Heart right ventricle (tissue), 16 donors: ENCODE measurements around the gene CPNE7. TPM values are rescaled to one million over a fixed set of nuclear protein-coding genes. Genes with fewer than 3 reads are reported as not detected.

Source experiments
- ATAC-seq, 8 donors: fragments of 200-7000 bp; cut with Tn5 transposase; one replicate each; pipeline ENCODE4 v1.9.1; 2020; ENCODE audit warnings: mild to moderate bottlenecking in 8 of 8, moderate library complexity in 8 of 8, moderate number of reproducible peaks in 1 of 8
- DNase-seq, 2 donors: peaks; one replicate each; pipeline ENCODE4 v3.0.0-alpha.2; 2020
- H3K27ac ChIP-seq, 10 donors: fragments of 200-600 bp; sonication (generic) in 2 of 10; one replicate each; pipeline versions ENCODE4 v1.5.0 to v1.8.0; 2020 to 2022; ENCODE audit warnings: mild to moderate bottlenecking in 3 of 10
- H3K27me3 ChIP-seq, 7 donors: fragments of 200-600 bp; one replicate each; pipeline ENCODE4 v1.8.0; 2021 to 2022; ENCODE audit warnings: mild to moderate bottlenecking in 2 of 7
- H3K36me3 ChIP-seq, 9 donors: fragments of 200-600 bp; sonication (generic) in 1 of 9; one replicate each; pipeline versions ENCODE4 v1.5.0 to v1.8.0; 2020 to 2022; ENCODE audit warnings: mild to moderate bottlenecking in 2 of 9
- H3K4me1 ChIP-seq, 9 donors: fragments of 200-600 bp; sonication (generic) in 1 of 9; one replicate each; pipeline versions ENCODE4 v1.5.0 to v1.8.0; 2020 to 2022; ENCODE audit warnings: mild to moderate bottlenecking in 4 of 9
- H3K4me3 ChIP-seq, 10 donors: fragments of 200-600 bp; sonication (generic) in 2 of 10; one replicate each; pipeline versions ENCODE4 v1.5.0 to v1.8.0; 2020 to 2022; ENCODE audit warnings: mild to moderate bottlenecking in 7 of 10, moderate library complexity in 2 of 10
- H3K9me3 ChIP-seq, 11 donors: fragments of 200-600 bp in 10 of 11; sonication (generic) in 2 of 11; one replicate each; pipeline versions ENCODE4 v1.5.0 to v1.8.0; 2013 to 2022; ENCODE audit warnings: mild to moderate bottlenecking in 2 of 11, control low read depth in 1 of 11, moderate library complexity in 1 of 11
- CTCF ChIP-seq, 9 donors: fragments of 200-600 bp; sonication (generic) in 2 of 9; IDR thresholded peaks; one replicate each; pipeline versions ENCODE4 v1.5.0 to v1.8.0; 2021 to 2022; ENCODE audit warnings: antibody characterized with exemption in 9 of 9, mild to moderate bottlenecking in 5 of 9, moderate library complexity in 1 of 9
- WGBS, 2 donors: extraction: QIAGEN DNeasy Blood & Tissue Kit; methylation state at CpG; one replicate each; pipeline ENCODE4 v1.1.7; 2013; ENCODE audit warnings: inconsistent platforms in 1 of 2; 5-methylcytosine and 5-hydroxymethylcytosine counted together
- intact Hi-C, 10 donors: fragments of 100-400 bp; cut with DNase I; formaldehyde crosslinking; loops; one replicate each; pipeline versions ENCODE4 v1.11.1 to v1.14.2; 2022
- polyA plus RNA-seq, 2 donors: library from polyadenylated mRNA; stranded (reverse); fragments of 200-250 nt; gene quantifications; one replicate each; pipeline ENCODE4 v1.2.3, GENCODE V29; 2013
- total RNA-seq, 10 donors: library from RNA; stranded (reverse); fragmentation: NEBNext Ultra II Directional in 3 of 10; extraction: Animal tissue kit (Norgen Biotek cat#: 25700) in 3 of 10; gene quantifications; one replicate each; pipeline versions ENCODE4 v1.2.1 to v1.2.4, GENCODE V29; 2021 to 2023
- donor health status: Arrhythmogenic right ventricular cardiomyopathy.
- donor health status: ischemic (EF 13 %, LVEDD 7.1; RV severe dilation, severe dysfunction).
- donor health status: healthy with polysubstance abuse.
- donor health status: DM: no; HTN: yes; CAD: no.
- donor health status: DM: no; HTN: no; CAD: no.
- donor health status: ischemic (EF 25% LVEDD 6.9; RV normal size, moderate dysfunction).
- donor health status: ischemic (EF 25% LVEDD 5.7; RV mildly dilated, moderate dysfunction).
- donor health status: healthy.
- donor health status: DM: yes; HTN: yes; CAD: no.
- donor health status: Ischemic cardiomyopathy.
- donor health status: ischemic (EF 35%, LVEDD 5.7; RV mildly dilated, moderate dysfunction).
- donor health status: nonischemic (EF 11% LVEDD 7.7; RV severe dilation, severe dysfunction).
- donor health status: DM: yes; HTN: yes; CAD: no.
- donor health status: PGD.
- donor health status: ischemic (EF 29% LVEDD 5.4; RV normal size, mild dysfunction).
- donor health status: nonischemic (EF 23%, LVEDD 6.1; RV moderate dilation, normal function).

The CPNE7 gene
- total and polyA plus RNA-seq, 12 donors, result 0.16 to 0.33 TPM; not detected in 10

- H3K27me3 ChIP-seq, result peaks cover 0 to 28% (median 18%) of the 10 kb centered on the region in 7 donors
- DNase-seq (no peak), ATAC-seq (peak in 1 of 8 donors; percentile 32)
- H3K4me3 ChIP-seq, result no peak overlapping the region
- H3K9me3 ChIP-seq, result no peaks in the 10 kb centered on the region
- TF ChIP-seq CTCF (IDR thresholded peaks at IDR 0.05), result no peak
- intact Hi-C loops, result no loop called here
- no peak overlapping the region for H3K27ac ChIP-seq
- H3K4me1 ChIP-seq, result peaks cover 0 to 14% (median 7%) of the 10 kb centered on the region in 9 donors
- 86 to 87% methylated on average over 9 of the region's 9 CpGs for whole genome bisulfite sequencing, 2 donors
- H3K36me3 ChIP-seq, result no peaks in the 10 kb centered on the region
Measured at GRCh38 chr16:89606006-89606405, 30.4 kb downstream of the CPNE7 start.

GRCh38 chr16:89607453-89607852, 31.9 kb downstream of the CPNE7 start:
- intact Hi-C loops, result no loop called here
- ATAC-seq, result no peak
- no peak for TF ChIP-seq CTCF (IDR thresholded peaks at IDR 0.05)

GRCh38 chr16:89607937-89608740, 32.6 kb downstream of the CPNE7 start:
- Histone ChIP-seq H3K9me3 (no peaks in the 10 kb centered on the region), H3K4me3 (no peak overlapping the region), H3K27ac (no peak overlapping the region), H3K27me3 (peaks cover 4 to 37% (median 26%) of the 10 kb centered on the region in 7 donors), H3K4me1 (peaks cover 0 to under 1% (median 0%) of the 10 kb centered on the region in 9 donors), H3K36me3 (no peaks in the 10 kb centered on the region)
- no peak for TF ChIP-seq CTCF (IDR thresholded peaks at IDR 0.05)
- WGBS, 2 donors, result 74 to 81% methylated on average over 32 of the region's 32 CpGs
- DNase-seq (no peak), ATAC-seq (no peak)
- intact Hi-C loops, result no loop called here

More at GRCh38 chr16:89607453-89607852, 31.9 kb downstream of the CPNE7 start:
- Histone ChIP-seq H3K27ac (no peak overlapping the region), H3K9me3 (no peaks in the 10 kb centered on the region), H3K4me3 (no peak overlapping the region), H3K27me3 (peaks cover 2 to 33% (median 24%) of the 10 kb centered on the region in 7 donors), H3K4me1 (peaks cover 0 to 7% (median 5%) of the 10 kb centered on the region in 9 donors), H3K36me3 (no peaks in the 10 kb centered on the region)
- WGBS, 2 donors, result 80 to 81% methylated on average over 9 of the region's 9 CpGs
- no peak for DNase-seq

- H3K9me3 ChIP-seq, result no peaks in the 10 kb centered on the region
- WGBS, 2 donors, result 72 to 74% methylated on average over 1 of the region's 1 CpG
- H3K27me3 ChIP-seq, result peaks cover 8 to 39% (median 20%) of the 10 kb centered on the region in 7 donors
Measured at GRCh38 chr16:89610108-89610453, 34.5 kb downstream of the CPNE7 start.

More at GRCh38 chr16:89610108-89610453, 34.5 kb downstream of the CPNE7 start:
- no peaks in the 10 kb centered on the region for H3K4me1 ChIP-seq
- H3K4me3 ChIP-seq, result no peak overlapping the region
- no peak overlapping the region for H3K27ac ChIP-seq
- TF ChIP-seq CTCF (IDR thresholded peaks at IDR 0.05), result no peak
- DNase-seq, result no peak
- intact Hi-C loops, result loop anchor here in 1 of 10 donors (1.0 kb wide), 1 partner anchor 42 kb away; no protein-coding TSS in a partner anchor
- ATAC-seq, result no peak
- H3K36me3 ChIP-seq, result no peaks in the 10 kb centered on the region
